HG03196 (cell line): ENCODE measurements around the gene FKBP9.
A peak's percentile ranks its signal among the peaks of the same experiment; 100 is the strongest.
"Not testable (repeated sequence)": the region's sequence is repeated elsewhere in the genome, so short reads cannot be mapped to it uniquely, and the experiment has no call there.

Experiments used
- ATAC-seq: cut with Tn5 transposase; IDR thresholded peaks from one replicate; pipeline ENCODE4 v1.9.1; 2021; ENCODE audit not compliant: unreplicated experiment

The FKBP9 gene

GRCh38 chr7:32952876-32953275, 4.4 kb upstream of the FKBP9 start:
- ATAC-seq, result no peak

DNA sequence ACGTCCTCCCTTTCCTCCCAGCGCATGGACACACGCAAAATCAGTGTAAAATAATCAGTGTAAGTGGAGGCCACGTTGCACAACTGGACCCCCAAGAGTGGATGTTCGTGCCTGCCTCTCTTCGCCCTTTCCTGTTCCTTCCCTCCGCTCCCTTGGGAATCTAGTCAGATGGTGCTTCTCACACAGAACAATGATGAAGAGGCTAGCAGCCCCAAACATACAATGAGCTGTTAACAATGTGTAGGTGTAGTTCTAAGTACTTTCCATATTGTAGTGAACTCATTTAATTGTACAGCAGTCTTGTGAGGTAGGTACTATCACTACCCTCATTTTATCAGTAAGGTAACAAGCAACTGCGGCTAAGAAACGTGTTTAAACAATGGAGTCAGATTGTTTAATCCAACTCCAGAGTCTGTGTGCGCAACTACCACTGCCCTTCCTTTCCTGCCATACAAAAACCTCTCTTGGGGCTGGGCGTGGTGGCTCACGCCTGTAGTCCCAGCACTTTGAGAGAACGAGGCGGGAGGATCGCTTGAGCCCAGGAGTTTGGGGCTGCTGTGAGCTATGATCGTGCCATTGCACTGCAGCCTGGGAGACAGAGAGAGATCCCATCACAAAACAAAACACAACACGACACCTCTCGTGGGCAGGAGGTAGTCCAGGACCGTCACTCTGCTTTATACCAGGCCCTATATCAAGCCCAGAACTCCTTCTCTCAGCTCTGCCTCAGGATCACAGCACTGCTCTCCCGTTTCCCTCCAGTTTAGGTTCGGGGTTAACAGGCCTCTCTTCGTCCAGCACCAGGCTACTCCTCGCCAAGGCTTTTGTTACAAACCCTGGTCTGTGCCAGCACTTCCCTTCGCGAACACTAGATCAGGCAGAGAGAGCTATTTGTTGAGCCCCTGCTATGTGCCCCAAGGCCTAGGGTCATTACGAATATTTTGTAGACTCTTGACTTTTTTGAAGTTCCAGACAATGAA, 1.1 kb downstream of the FKBP9 start:
- ATAC-seq, result no peak

DNA sequence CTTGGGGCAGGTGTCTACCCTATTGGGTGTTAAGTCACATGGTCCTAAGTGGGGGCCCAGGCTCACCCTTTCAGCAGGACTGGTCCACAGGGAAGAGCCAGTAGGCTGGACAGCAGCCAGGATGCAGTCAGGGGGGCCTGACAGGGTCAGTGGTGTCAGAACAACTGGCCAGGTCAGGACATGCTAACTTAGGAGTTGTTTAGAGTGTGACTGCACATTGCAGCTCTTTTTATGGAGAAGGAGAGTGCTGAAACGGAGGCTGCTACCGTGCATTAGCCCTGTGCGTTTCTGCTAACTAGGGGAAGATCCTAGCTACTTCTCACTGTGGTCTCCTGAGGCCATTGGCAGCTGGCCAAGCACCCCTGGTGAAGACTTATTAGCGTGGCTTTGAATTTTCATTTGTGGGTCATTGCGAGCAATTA, 6.7 kb downstream of the FKBP9 start:
- ATAC-seq, result not testable (repeated sequence)

DNA sequence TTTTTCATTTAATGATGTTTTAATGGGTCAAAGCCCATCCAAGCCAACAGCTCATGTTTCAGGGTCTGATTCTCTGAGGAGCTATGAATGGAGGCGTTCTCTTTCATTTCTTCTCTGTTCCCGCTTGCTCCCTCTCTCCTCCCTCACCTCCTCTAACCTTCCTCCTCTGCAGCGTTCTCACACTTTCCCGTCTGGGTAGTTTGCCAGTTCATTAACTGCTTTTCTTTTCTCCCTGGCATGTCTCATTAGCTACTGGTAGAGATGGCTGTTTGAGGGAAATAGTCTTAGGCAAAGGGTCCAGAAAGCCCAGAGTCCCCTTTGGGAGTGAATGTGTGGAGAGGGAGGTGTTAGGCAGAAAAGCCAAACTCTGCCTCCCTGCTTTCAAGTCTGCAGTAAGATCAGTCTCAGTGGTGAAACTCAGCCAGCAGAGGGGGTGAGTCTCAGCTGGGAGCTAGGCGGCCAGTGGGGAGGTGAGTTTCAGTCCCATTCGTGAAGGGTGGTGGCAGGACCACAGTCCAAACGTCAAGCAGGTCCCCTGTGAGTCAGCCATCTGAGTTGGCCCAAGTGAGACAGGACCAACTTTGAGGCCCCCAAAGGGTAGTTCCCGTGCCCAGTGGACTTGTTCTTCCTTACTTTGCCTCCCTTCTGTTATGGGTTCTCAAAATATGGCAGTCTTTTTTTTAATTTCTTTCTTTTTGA, 7.4 kb downstream of the FKBP9 start:
- ATAC-seq, result peak; percentile 92

DNA sequence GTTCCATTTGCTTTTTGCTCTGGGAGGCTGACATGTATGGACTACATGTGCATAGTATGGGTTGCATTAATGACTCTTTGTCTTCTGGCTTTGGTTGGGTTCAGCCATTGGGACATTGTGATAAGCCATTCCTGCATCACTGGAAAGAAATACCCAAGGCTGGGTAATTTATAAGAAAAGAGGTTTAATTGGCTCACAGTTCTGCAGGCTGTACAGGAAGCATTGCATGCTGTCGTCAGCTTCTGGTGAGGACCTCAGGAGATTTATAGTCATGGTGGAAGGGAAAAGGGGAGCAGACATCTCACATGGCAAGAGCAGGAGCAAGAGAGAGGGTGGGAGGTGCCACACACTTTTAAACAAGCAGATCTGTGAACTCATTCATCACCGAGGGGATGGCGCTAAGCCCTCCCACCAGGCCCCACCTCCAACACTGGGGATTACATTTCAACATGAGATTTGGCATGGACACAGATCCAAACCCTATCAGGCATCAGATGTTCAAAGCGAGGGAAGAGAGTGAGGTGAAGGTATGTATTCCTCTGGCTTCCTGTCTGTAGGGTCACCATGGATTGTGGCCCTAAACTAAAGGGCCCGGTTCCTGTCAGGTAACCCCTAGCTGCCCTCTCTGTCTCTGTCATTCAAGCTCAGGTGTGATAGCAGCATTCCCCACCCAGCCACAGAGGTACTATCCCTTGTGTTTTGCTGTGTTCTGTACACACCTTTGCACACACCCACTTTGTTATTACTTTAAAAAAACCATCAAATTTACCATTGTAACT, 9.4 kb downstream of the FKBP9 start:
- not testable (repeated sequence) for ATAC-seq

- ATAC-seq, result not testable (repeated sequence)
Observed at GRCh38 chr7:32967268-32967582, 10.0 kb downstream of the FKBP9 start.

DNA sequence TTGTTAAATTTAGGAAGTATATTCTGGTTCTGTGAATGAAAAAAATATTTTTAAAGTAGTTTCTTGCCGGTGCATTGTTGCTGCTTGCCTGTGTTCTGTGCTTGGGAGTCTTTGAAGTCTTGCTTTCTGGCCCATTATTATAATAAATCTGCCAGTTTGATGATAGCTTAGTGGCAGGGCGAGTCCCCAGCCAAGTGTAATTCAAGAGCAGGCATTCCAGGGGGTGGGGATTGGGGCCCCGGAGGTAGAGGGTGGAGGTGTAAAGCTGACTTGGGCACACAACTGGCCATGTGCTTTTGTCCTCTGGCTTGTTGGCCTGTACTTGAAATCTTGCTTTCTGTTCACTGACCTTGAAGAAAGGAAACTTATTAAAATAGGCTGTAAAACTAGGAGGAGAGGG, 14.7 kb downstream of the FKBP9 start:
- ATAC-seq, result not testable (repeated sequence)

DNA sequence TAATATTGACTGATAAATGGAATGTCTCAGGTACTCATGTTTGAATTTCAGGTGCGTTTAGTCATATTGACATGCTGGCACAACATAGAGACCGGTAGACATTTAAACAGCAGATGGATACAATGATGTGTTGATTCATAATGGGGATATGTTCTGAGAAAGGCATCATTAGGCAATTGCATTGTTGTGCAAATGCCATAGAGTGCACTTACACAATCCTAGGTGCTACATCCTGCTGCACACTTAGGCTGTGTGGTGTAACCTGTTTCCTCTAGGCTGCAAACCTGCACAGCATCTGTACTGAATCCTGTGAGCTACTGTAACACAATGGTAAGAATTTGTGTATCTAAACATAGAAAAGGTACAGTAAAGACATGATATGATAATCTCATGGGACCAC, 19.9 kb downstream of the FKBP9 start:
- not testable (repeated sequence) for ATAC-seq

DNA sequence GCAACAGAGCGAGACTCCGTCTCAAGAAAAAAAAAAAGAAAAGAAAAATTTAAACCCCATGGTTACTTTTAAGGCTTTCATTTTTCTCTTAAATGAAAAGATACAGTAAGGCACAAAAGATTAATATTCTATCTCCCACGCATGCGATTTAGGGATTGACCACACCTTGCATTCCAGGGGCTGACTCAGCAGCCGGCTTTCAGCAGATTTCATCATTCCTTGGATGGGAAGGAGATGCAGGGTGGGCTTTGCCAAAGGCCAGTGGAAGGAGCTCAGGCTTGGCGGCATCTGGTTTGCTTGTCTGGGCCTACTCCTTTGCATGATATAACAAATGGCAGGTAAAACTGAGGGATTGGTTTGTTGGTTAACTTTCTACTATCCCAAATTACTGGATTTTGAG, 22.0 kb downstream of the FKBP9 start:
- ATAC-seq, result not testable (repeated sequence)

DNA sequence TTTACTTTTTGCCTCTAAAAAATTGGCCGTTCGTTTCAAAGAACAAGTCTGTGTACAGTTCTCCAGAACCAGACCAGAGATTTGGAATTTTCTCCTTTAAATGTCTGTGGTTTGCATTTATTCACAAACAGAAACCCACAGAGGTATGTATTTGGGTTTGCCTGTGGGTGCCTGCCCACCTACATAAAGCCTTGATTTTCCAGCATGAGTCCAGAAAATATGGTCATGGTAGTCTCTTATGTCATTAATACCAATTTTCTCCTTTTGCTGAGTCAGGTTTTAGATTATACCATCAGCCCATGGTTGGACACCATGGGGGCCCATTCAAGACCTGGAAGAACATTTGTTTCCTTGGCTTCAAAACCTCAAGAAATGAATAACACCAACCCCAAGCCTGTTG, 22.7 kb downstream of the FKBP9 start:
- not testable (repeated sequence) for ATAC-seq

GRCh38 chr7:32988148-32988547, 30.9 kb downstream of the FKBP9 start:
- ATAC-seq, result peak; percentile 80

- ATAC-seq, result not testable (repeated sequence)
Observed at GRCh38 chr7:32991068-32991585, 33.9 kb downstream of the FKBP9 start.

DNA sequence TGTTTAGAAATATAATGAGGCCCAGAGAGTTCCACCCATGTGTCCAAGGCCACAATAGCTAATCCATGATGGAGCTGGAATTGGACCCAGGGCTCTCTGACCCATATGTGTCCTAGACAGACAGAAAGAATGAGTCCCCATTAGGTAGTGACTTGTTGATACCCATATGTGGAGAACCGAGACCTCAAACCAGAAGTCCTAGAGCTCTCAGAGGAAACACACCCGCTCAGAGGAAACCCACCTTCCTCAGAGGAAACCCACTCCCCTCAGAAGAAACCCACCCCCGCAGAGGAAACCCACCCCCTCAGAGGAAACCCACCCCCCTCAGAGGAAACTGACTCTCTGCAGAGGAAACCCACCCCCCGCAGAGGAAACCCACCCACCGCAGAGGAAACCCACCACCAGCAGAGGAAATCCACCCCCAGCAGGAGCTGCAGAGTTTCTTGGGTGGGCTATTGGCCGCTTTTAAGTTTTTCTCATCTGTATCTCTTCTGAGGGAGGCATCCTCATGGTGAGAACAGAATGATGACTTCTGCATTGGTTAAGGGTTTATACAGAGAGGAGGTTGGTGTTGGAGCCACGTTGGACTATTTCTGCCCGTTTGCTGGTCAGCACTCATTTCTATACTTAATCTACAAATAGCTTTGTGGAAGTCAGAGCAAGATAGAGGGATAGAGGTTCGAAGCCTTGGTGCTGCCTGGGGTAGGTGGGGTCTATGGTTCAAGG, 34.9 kb downstream of the FKBP9 start:
- not testable (repeated sequence) for ATAC-seq

- ATAC-seq, result not testable (repeated sequence)
Observed at GRCh38 chr7:32992750-32993149, 35.5 kb downstream of the FKBP9 start.

DNA sequence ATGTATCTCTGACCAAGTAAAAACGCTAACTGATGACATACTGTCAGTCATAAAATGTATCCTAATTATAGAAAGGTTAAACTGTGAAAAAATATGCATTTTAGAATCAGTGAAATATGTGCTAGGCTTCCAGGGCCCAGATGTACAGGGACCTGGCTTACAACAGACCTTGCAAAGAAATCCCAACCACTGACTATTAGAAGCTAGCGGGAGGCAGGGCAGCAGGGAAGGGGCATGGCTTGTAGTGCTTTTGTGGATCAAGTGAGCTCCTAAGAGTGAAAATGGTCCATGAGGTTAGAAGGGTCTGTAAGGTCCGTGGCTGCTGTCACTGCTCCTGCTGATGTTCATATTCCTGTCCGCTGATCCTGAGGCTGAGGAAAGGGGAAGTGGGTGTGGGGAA, 40.7 kb downstream of the FKBP9 start:
- not testable (repeated sequence) for ATAC-seq

GRCh38 chr7:32998361-32999171, 41.3 kb downstream of the FKBP9 start:
- ATAC-seq, result peak; percentile 50

DNA sequence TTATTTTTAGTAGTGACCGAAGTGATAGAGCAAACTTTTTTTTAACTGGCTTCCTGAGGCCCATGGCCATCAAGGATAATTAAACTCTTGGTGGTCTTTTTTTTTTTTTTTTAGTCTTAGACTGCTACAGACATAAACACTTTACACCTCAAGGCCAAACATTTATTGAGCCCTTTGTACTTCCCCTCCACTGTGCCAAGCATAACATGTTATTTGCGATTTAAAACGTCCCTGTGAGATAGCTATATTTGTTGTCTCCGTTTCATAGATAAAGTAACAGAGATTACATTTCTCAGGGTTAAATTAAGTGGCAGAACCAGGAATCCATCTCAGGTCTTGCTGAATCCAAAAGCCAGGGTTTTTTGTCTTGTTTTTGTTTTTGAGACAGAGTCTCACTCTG, 42.1 kb downstream of the FKBP9 start:
- not testable (repeated sequence) for ATAC-seq

GRCh38 chr7:33003111-33003510, 45.9 kb downstream of the FKBP9 start:
- not testable (repeated sequence) for ATAC-seq

DNA sequence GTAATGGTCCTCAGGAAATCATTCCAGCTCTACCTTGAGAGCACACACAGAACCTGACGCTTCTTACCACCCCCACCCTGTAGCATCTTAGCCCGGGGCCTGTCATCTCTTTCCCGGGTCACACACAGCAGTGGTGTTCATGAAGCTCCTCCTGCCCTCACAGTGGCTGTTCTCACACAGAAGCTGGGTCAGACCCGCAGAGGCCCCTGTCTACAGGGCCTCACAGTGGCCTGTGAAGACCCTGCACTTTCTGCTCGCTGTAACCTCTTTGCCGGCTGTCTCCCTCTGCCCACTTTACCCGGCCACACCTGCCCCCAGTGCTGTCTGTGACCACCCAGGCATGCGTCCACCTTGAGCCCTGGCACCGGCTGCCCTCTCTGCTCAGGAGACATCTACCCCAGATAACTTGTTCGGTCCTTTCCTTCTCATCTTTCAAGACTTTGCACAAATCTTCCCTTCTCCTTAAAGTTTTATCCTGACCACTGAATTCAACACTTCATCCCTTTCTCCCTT, 46.9 kb downstream of the FKBP9 start:
- not testable (repeated sequence) for ATAC-seq
